Esophagus muscularis mucosa (tissue), 4 donors: ENCODE measurements around the gene CBX6. TPM values are rescaled to one million over a fixed set of nuclear protein-coding genes. Genes with fewer than 3 reads are reported as not detected.

Source experiments
- DNase-seq: peaks from one replicate; pipeline ENCODE4 v3.0.0-alpha.2; 2017; ENCODE audit errors: extremely low spot score
- H3K27ac ChIP-seq, 4 donors: fragments of 200-600 bp; sonication (generic); replicated peaks in 1 of 4; 1 replicate in 3 of 4; 2 replicates in 1 of 4; pipeline ENCODE4 v1.5.1; 2016 to 2019; ENCODE audit warnings: mild to moderate bottlenecking in 1 of 4
- H3K27me3 ChIP-seq, 4 donors: fragments of 200-600 bp; sonication (generic); one replicate each; pipeline versions ENCODE4 v1.5.1 to v1.6.0; 2016 to 2019
- H3K36me3 ChIP-seq, 4 donors: fragments of 200-600 bp; sonication (generic); one replicate each; pipeline ENCODE4 v1.5.1; 2016 to 2019
- H3K4me1 ChIP-seq, 4 donors: fragments of 200-600 bp; sonication (generic); one replicate each; pipeline ENCODE4 v1.5.1; 2016 to 2019
- H3K4me3 ChIP-seq, 4 donors: fragments of 200-600 bp; sonication (generic); 1 replicate in 2 of 4; 2 replicates in 2 of 4; pipeline ENCODE4 v1.5.1; 2016 to 2019; ENCODE audit warnings: mild to moderate bottlenecking in 4 of 4, moderate library complexity in 1 of 4
- H3K9me3 ChIP-seq, 4 donors: fragments of 200-600 bp; sonication (generic); 1 replicate in 3 of 4; 2 replicates in 1 of 4; pipeline ENCODE4 v1.5.1; 2016 to 2019
- EP300 ChIP-seq: sonication (generic); formaldehyde crosslinking; IDR thresholded peaks from one replicate; pipeline ENCODE4 v1.6.1; 2017; ENCODE audit warnings: antibody characterized with exemption
- POLR2A ChIP-seq: fragments of 450-650 bp; IDR thresholded peaks from one replicate; pipeline ENCODE4 v1.6.1; 2017; ENCODE audit warnings: antibody characterized with exemption, moderate library complexity, mild to moderate bottlenecking, low read depth
- POLR2AphosphoS5 ChIP-seq, 2 donors: sonication (generic); formaldehyde crosslinking; IDR thresholded peaks; one replicate each; pipeline ENCODE4 v1.6.1; 2017; ENCODE audit warnings: antibody characterized with exemption in 2 of 2
- WGBS: methylation state at CpG from one replicate; pipeline ENCODE4 v1.1.5; 2018; 5-methylcytosine and 5-hydroxymethylcytosine counted together
- intact Hi-C: fragments of 100-400 bp; cut with DNase I; formaldehyde crosslinking; loops from one replicate; pipeline ENCODE4 v1.15.1; 2023
- total RNA-seq, 4 donors: library from RNA; depleted of rRNA; stranded (reverse); fragments of >200 nt; gene quantifications; one replicate each; pipeline versions ENCODE4 v1.1.0 to v1.2.1, GENCODE V29; 2016
- TF ChIP-seq, protein P1 (sequence below), 3 experiments: fragments of 200-600 bp in 2 of 3; fragments of 450-650 bp in 1 of 3; sonication (generic) in 2 of 3; IDR thresholded peaks; one replicate each; pipeline ENCODE4 v1.5.1; 2017 to 2019; ENCODE audit warnings: antibody characterized with exemption in 3 of 3, mild to moderate bottlenecking in 2 of 3, moderate library complexity in 1 of 3

Gene CBX6
- total RNA-seq, 4 donors from 2014 or later, result 73.7 to 172 (median 129) TPM

DNA sequence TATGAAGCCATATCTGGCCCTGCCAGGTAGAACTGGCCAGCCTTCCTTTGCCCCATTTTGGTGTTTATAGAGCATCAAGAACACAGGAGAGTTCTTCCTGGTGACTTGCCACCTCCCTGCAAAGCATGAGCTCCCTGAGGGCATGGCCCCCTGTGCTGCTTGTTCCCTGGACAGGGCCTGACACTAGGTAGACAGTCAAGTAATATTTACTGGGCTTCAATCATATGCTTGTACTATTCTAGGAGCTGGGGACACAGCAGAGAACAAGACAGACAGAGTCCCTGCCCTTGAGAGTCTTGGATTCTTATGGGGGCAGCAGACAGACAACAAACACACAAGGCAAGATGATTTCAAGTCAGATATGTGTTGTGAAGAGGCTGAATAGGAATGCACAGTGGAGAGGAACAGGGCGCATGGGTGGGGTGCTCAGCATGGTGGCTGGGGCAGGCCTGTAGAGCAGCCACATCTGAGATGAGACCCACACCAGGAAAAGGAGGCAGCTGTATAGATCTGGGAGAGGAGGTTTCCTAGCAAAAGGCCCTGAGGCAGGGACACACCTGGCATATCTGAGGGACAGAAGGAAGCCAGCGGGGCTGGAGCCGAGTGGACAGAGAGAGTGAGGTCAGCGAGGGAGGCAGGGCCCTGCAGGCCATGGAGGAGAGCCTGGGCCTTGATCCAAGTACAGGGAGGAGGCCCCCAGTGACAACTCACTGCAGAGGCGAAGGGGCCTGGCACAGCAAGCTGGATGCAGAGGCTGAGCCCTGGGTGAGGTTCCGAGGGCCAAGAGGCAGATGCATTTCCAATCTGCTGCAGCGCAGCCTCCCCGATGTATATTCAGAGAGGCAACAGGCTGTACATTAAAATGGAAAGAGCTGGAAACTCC is 10.2 kb upstream of the CBX6 start:
- intact Hi-C loops, result no loop called here
- WGBS, result 22% methylated on average over 6 of the region's 8 CpGs

DNA sequence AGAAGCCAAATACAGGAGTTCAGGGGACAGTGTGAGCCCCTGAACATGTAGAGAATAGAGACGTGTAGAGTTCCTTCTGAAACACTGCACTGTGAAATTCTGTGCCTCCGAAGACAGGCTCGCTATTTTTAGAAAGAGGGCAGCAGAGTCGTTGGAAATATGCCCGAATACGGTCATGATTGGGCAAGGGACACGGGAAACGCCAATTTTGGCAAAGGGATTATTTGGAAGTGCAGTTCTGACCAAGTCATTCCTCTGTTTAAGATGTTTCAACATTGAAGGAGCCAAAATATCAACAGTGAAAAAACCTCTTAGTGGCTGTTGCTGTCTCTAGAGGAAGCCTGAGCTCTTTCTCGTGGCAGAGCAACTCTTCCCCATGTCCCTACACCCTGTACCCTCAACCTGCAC is 9.5 kb upstream of the CBX6 start:
- H3K36me3 ChIP-seq, result no peaks in the 10 kb centered on the region
- 8% methylated on average over 9 of the region's 9 CpGs for WGBS
- H3K27ac ChIP-seq, result peak overlapping the region; percentile 86 to 90 (median 88)
- H3K4me1 ChIP-seq, result peaks cover 21 to 43% (median 33%) of the 10 kb centered on the region in 4 donors
- H3K27me3 ChIP-seq, result no peaks in the 10 kb centered on the region
- no peaks in the 10 kb centered on the region for H3K9me3 ChIP-seq
- no peak for DNase-seq
- intact Hi-C loops, result no loop called here
- TF ChIP-seq, protein P1, sequence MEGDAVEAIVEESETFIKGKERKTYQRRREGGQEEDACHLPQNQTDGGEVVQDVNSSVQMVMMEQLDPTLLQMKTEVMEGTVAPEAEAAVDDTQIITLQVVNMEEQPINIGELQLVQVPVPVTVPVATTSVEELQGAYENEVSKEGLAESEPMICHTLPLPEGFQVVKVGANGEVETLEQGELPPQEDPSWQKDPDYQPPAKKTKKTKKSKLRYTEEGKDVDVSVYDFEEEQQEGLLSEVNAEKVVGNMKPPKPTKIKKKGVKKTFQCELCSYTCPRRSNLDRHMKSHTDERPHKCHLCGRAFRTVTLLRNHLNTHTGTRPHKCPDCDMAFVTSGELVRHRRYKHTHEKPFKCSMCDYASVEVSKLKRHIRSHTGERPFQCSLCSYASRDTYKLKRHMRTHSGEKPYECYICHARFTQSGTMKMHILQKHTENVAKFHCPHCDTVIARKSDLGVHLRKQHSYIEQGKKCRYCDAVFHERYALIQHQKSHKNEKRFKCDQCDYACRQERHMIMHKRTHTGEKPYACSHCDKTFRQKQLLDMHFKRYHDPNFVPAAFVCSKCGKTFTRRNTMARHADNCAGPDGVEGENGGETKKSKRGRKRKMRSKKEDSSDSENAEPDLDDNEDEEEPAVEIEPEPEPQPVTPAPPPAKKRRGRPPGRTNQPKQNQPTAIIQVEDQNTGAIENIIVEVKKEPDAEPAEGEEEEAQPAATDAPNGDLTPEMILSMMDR (IDR thresholded peaks at IDR 0.05), result no peak
- TF ChIP-seq POLR2A, result no peak
- TF ChIP-seq POLR2AphosphoS5 (IDR thresholded peaks at IDR 0.05), result peak; percentile 85 to 96
- TF ChIP-seq EP300, result no peak
- H3K4me3 ChIP-seq, result peak overlapping the region; percentile 11 to 36 (median 28)

More for the DNA sequence above, 10.2 kb upstream of the CBX6 start:
- DNase-seq, result no peak
- Histone ChIP-seq H3K9me3 (no peaks in the 10 kb centered on the region), H3K4me3 (peak overlapping the region in 1 of 4 donors; percentile 28), H3K4me1 (peaks cover 21 to 43% (median 33%) of the 10 kb centered on the region in 4 donors), H3K36me3 (no peaks in the 10 kb centered on the region), H3K27me3 (no peaks in the 10 kb centered on the region), H3K27ac (peak overlapping the region; percentile 86 to 90 (median 88))
- TF ChIP-seq EP300 (no peak), POLR2AphosphoS5 (IDR thresholded peaks at IDR 0.05) (peak in 1 of 2 donors; percentile 53)
- TF ChIP-seq, protein P1 (IDR thresholded peaks at IDR 0.05), result no peak

DNA sequence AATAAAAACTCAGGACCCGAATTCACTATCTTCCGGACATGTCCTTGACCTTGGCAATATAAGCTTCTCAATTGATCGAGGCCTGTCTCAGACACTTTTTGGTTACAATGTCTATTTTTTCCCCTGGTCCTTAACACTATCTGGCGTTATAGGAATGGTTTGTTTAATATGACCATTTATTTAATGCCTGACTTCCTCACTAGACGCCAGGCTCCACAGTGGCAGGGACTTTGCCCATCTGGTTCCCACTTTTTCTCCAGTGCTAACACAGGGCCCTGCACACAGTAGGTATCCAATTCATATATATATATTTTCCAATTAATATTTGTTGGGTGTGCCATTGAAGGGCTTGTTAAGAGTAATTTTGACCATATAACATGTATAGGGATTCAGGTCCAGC is 7.9 kb upstream of the CBX6 start:
- DNase-seq, result no peak
- intact Hi-C loops, result no loop called here
- no peaks in the 10 kb centered on the region for H3K27me3 ChIP-seq
- no peak overlapping the region for H3K4me3 ChIP-seq
- H3K9me3 ChIP-seq, result no peaks in the 10 kb centered on the region
- WGBS, result 82% methylated on average over 5 of the region's 5 CpGs
- H3K36me3 ChIP-seq, result no peaks in the 10 kb centered on the region
- H3K27ac ChIP-seq, result peak overlapping the region; percentile 86 to 90 (median 88)
- TF ChIP-seq EP300 (no peak), POLR2AphosphoS5 (IDR thresholded peaks at IDR 0.05) (no peak)
- H3K4me1 ChIP-seq, result peaks cover 21 to 43% (median 33%) of the 10 kb centered on the region in 4 donors

DNA sequence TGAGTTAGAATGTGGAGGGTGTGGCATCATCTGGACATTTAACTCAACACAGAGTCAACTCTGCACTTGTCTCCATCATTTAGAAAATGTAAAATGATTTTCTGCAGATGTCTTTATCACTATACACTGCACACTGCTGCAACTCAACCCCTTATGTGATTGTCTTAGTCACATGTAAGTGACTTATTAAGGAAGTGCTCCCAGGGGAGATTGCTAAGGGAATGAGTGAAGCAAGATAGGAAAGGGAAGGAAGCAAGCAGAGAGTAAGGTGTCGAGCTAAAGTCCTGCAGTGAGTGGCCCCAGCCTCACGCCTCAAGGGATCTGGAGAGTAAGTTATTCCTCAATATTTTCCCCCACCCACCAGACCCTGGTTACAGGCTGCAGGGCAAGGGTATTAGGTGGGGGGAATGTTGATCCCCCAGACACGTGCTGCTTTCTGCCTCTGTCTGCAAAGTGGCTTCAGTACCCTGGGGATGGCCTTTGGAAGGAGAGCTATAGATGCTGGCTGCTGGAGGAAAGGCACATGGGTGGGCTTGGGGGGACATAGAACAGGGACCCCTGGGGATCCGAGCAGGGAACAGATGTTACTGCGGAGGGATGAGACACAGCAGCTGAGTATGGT is 7.2 kb upstream of the CBX6 start:
- no peaks in the 10 kb centered on the region for H3K27me3 ChIP-seq
- 83% methylated on average over 5 of the region's 5 CpGs for WGBS
- no peaks in the 10 kb centered on the region for H3K9me3 ChIP-seq
- TF ChIP-seq POLR2AphosphoS5 (IDR thresholded peaks at IDR 0.05), result no peak
- TF ChIP-seq, protein P1 (IDR thresholded peaks at IDR 0.05), result no peak
- TF ChIP-seq EP300, result no peak
- TF ChIP-seq POLR2A, result no peak
- intact Hi-C loops, result no loop called here
- peaks cover 21 to 43% (median 33%) of the 10 kb centered on the region in 4 donors for H3K4me1 ChIP-seq
- DNase-seq, result no peak
- no peak overlapping the region for H3K4me3 ChIP-seq
- peak overlapping the region in 3 of 4 donors; percentile 86 to 90 (median 87) for H3K27ac ChIP-seq
- H3K36me3 ChIP-seq, result no peaks in the 10 kb centered on the region

DNA sequence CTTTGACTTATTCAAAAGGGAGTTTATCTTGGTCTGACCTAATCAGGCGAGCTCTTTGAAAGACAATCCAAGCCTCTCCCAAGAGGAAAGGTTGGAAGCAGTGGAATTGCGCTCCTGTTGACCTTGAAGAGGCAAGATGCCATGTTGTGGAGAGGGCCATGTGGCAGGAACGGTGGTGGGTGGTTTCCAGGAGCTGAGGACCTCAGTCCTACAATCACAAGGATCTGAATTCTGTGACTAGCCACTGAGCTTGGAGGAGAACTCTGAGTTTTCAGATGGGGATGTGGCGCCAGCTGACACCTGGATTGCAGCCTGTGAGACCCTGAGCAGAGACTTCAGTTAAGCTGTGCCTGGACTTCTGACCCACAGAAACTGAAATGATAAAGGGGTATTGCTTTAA is 6.0 kb upstream of the CBX6 start:
- Histone ChIP-seq H3K27ac (no peak overlapping the region), H3K4me1 (peaks cover 28 to 48% (median 40%) of the 10 kb centered on the region in 4 donors), H3K27me3 (no peaks in the 10 kb centered on the region), H3K4me3 (no peak overlapping the region), H3K36me3 (no peaks in the 10 kb centered on the region), H3K9me3 (no peaks in the 10 kb centered on the region)
- 96% methylated on average over 4 of the region's 4 CpGs for WGBS
- intact Hi-C loops, result no loop called here
- no peak for DNase-seq
- TF ChIP-seq, protein P1 (IDR thresholded peaks at IDR 0.05), result no peak
- TF ChIP-seq POLR2AphosphoS5 (IDR thresholded peaks at IDR 0.05) (no peak), EP300 (no peak), POLR2A (no peak)
